ENCODE results near the gene ENHO. TPM values are rescaled to one million over a fixed set of nuclear protein-coding genes. Genes with fewer than 3 reads are reported as not detected.

ENHO gene
- total RNA-seq, 2 experiments from 2014 or later, result 0.26 to 0.36 TPM

GRCh38 chr9:34520505-34521385 is 2.0 kb downstream of the ENHO start:
- Mint-ChIP-seq H3K27me3 (peaks cover 4% of the 10 kb centered on the region), H3K36me3 (no peaks in the 10 kb centered on the region), H3K4me1 (ENCODE audit: low read depth) (peaks cover 16% of the 10 kb centered on the region), H3K4me3 (no peak overlapping the region), H3K9me3 (no peaks in the 10 kb centered on the region), H3K27ac (no peak overlapping the region)
- intact Hi-C loops (cut with micrococcal nuclease), result no loop called here
- ChIA-PET CTCF (interaction anchor here (1.4 to 1.6 kb wide), 2 partner anchors 71 kb away, joined by 4 to 6 read pairs; no protein-coding TSS in a partner anchor), POLR2A (no interaction called here)
- DNase-seq, result no peak

GRCh38 chr9:34520096-34520495 is 2.7 kb downstream of the ENHO start:
- Mint-ChIP-seq H3K36me3 (no peaks in the 10 kb centered on the region), H3K4me1 (ENCODE audit: low read depth) (peaks cover 14% of the 10 kb centered on the region), H3K4me3 (no peak overlapping the region), H3K27me3 (peaks cover 4% of the 10 kb centered on the region), H3K27ac (no peak overlapping the region), H3K9me3 (no peaks in the 10 kb centered on the region)
- intact Hi-C loops (cut with micrococcal nuclease), result no loop called here
- POLR2A ChIA-PET, result no interaction called here
- CTCF ChIA-PET, result interaction anchor here (1.4 to 2.8 kb wide), 3 partner anchors 72 to 116 kb away, joined by 3 to 11 read pairs (median 6); no protein-coding TSS in a partner anchor
- no peak for DNase-seq

- intact Hi-C loops (cut with micrococcal nuclease), result no loop called here
- Mint-ChIP-seq H3K4me3 (no peak overlapping the region), H3K9me3 (no peaks in the 10 kb centered on the region), H3K27me3 (peaks cover 4% of the 10 kb centered on the region), H3K36me3 (no peaks in the 10 kb centered on the region), H3K4me1 (ENCODE audit: low read depth) (peaks cover 8% of the 10 kb centered on the region), H3K27ac (no peak overlapping the region)
- ChIA-PET CTCF (interaction anchor here (0.7 to 2.8 kb wide), 6 partner anchors 28 to 188 kb away, joined by 3 to 11 read pairs (median 3); no protein-coding TSS in a partner anchor), POLR2A (no interaction called here)
- no peak for DNase-seq
Observed at GRCh38 chr9:34519321-34520020, 3.3 kb downstream of the ENHO start.

GRCh38 chr9:34518896-34519295 is 3.9 kb downstream of the ENHO start:
- ChIA-PET POLR2A (interaction anchor here (0.5 kb wide), 1 partner anchor 179 kb away, joined by 3 read pairs; no protein-coding TSS in a partner anchor), CTCF (interaction anchor here (0.7 to 2.8 kb wide), 6 partner anchors 29 to 187 kb away, joined by 3 to 11 read pairs (median 3); no protein-coding TSS in a partner anchor)
- Mint-ChIP-seq H3K27ac (no peak overlapping the region), H3K36me3 (no peaks in the 10 kb centered on the region), H3K4me3 (no peak overlapping the region), H3K27me3 (peaks cover 4% of the 10 kb centered on the region), H3K9me3 (no peaks in the 10 kb centered on the region), H3K4me1 (ENCODE audit: low read depth) (peaks cover 7% of the 10 kb centered on the region)
- no peak for DNase-seq
- intact Hi-C loops (cut with micrococcal nuclease), result no loop called here

- intact Hi-C loops (cut with micrococcal nuclease), result no loop called here
- CTCF ChIA-PET, result interaction anchor here (1.2 to 2.8 kb wide), 2 partner anchors 29 to 114 kb away, joined by 3 to 11 read pairs; no protein-coding TSS in a partner anchor
- DNase-seq, result no peak
- Mint-ChIP-seq H3K27ac (no peak overlapping the region), H3K36me3 (no peaks in the 10 kb centered on the region), H3K9me3 (no peaks in the 10 kb centered on the region), H3K27me3 (peaks cover 4% of the 10 kb centered on the region), H3K4me3 (no peak overlapping the region), H3K4me1 (ENCODE audit: low read depth) (peaks cover 4% of the 10 kb centered on the region)
- POLR2A ChIA-PET, result no interaction called here
Observed at GRCh38 chr9:34518110-34518616, 4.6 kb downstream of the ENHO start.

- intact Hi-C loops (cut with micrococcal nuclease), result no loop called here
- Mint-ChIP-seq H3K36me3 (no peaks in the 10 kb centered on the region), H3K9me3 (no peaks in the 10 kb centered on the region), H3K4me1 (ENCODE audit: low read depth) (no peaks in the 10 kb centered on the region), H3K4me3 (no peak overlapping the region), H3K27ac (no peak overlapping the region), H3K27me3 (no peaks in the 10 kb centered on the region)
- DNase-seq, result no peak
- ChIA-PET POLR2A (no interaction called here), CTCF (interaction anchor here (2.8 kb wide), 1 partner anchor 113 kb away, joined by 11 read pairs; no protein-coding TSS in a partner anchor)
Observed at GRCh38 chr9:34517185-34517584, 5.6 kb downstream of the ENHO start.

- Mint-ChIP-seq H3K36me3 (no peaks in the 10 kb centered on the region), H3K27ac (no peak overlapping the region), H3K4me3 (no peak overlapping the region), H3K4me1 (ENCODE audit: low read depth) (no peaks in the 10 kb centered on the region), H3K27me3 (no peaks in the 10 kb centered on the region), H3K9me3 (no peaks in the 10 kb centered on the region)
- CTCF ChIA-PET, result no interaction called here
- DNase-seq, result no peak
- intact Hi-C loops (cut with micrococcal nuclease), result no loop called here
- POLR2A ChIA-PET, result no interaction called here
Observed at GRCh38 chr9:34515959-34516358, 6.8 kb downstream of the ENHO start.

- H3K27ac Mint-ChIP-seq, result no peak overlapping the region
- intact Hi-C loops (cut with micrococcal nuclease), result no loop called here
- ChIA-PET CTCF (no interaction called here), POLR2A (no interaction called here)
- no peaks in the 10 kb centered on the region for H3K9me3 Mint-ChIP-seq
- H3K4me3 Mint-ChIP-seq, result no peak overlapping the region
- no peaks in the 10 kb centered on the region for H3K36me3 Mint-ChIP-seq
- H3K27me3 Mint-ChIP-seq, result no peaks in the 10 kb centered on the region
- DNase-seq, result no peak
- H3K4me1 Mint-ChIP-seq (ENCODE audit: low read depth), result no peaks in the 10 kb centered on the region
Observed at GRCh38 chr9:34514816-34515215, 8.0 kb downstream of the ENHO start.

- DNase-seq, result no peak
- POLR2A ChIA-PET, result no interaction called here
- CTCF ChIA-PET, result interaction anchor here (0.8 kb wide), 1 partner anchor 77 kb away, joined by 3 read pairs; no protein-coding TSS in a partner anchor
- Mint-ChIP-seq H3K27ac (no peak overlapping the region), H3K4me3 (no peak overlapping the region), H3K36me3 (no peaks in the 10 kb centered on the region), H3K4me1 (ENCODE audit: low read depth) (no peaks in the 10 kb centered on the region), H3K27me3 (no peaks in the 10 kb centered on the region), H3K9me3 (no peaks in the 10 kb centered on the region)
- intact Hi-C loops (cut with micrococcal nuclease), result no loop called here
Observed at GRCh38 chr9:34514401-34514800, 8.4 kb downstream of the ENHO start.

GRCh38 chr9:34513567-34514214 is 9.1 kb downstream of the ENHO start:
- no peaks in the 10 kb centered on the region for H3K9me3 Mint-ChIP-seq
- H3K36me3 Mint-ChIP-seq, result no peaks in the 10 kb centered on the region
- ChIA-PET POLR2A (no interaction called here), CTCF (interaction anchor here (0.8 to 1.3 kb wide), 2 partner anchors 47 to 78 kb away, joined by 3 read pairs; no protein-coding TSS in a partner anchor)
- intact Hi-C loops (cut with micrococcal nuclease), result no loop called here
- H3K27me3 Mint-ChIP-seq, result no peaks in the 10 kb centered on the region
- DNase-seq, result no peak
- H3K4me3 Mint-ChIP-seq, result no peak overlapping the region
- no peaks in the 10 kb centered on the region for H3K4me1 Mint-ChIP-seq (ENCODE audit: low read depth)
- H3K27ac Mint-ChIP-seq, result no peak overlapping the region

GRCh38 chr9:34512131-34513078 is 10.4 kb downstream of the ENHO start:
- H3K27ac Mint-ChIP-seq, result no peak overlapping the region
- CTCF ChIA-PET, result interaction anchor here (0.6 to 1.3 kb wide), 3 partner anchors 49 to 346 kb away, joined by 3 to 6 read pairs (median 6); no protein-coding TSS in a partner anchor
- H3K4me1 Mint-ChIP-seq (ENCODE audit: low read depth), result no peaks in the 10 kb centered on the region
- POLR2A ChIA-PET, result no interaction called here
- H3K4me3 Mint-ChIP-seq, result no peak overlapping the region
- H3K9me3 Mint-ChIP-seq, result no peaks in the 10 kb centered on the region
- intact Hi-C loops (cut with micrococcal nuclease), result no loop called here
- H3K36me3 Mint-ChIP-seq, result no peaks in the 10 kb centered on the region
- H3K27me3 Mint-ChIP-seq, result no peaks in the 10 kb centered on the region
- DNase-seq, result no peak
